ENCODE results near the gene GNA14.
A peak's percentile ranks its signal among the peaks of the same experiment; 100 is the strongest.

GNA14 gene

DNA sequence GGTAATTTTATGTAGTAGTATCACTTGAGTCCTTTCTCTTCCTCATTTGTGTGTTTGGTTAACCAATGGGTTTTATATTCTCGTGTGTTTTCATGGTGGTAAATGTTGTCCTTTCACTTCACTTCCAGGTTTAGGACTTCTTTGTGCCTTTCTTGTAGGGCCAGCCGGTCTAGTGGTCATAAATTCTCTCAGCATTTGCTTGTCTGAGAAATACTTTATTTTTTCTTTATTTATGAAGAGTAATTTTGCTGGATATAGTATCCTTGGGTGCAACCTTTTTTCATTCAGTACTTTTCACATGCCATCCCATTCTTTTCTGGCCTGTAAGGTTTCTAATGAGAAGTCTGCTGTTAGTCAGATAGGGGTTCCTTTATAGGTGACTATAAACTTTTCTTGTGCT, 107.1 kb downstream of the GNA14 start:
- no peak for DNase-seq (ENCODE audit: low read depth)
- H3K4me3 ChIP-seq (ENCODE audit: low read length), result no peak overlapping the region
- TF ChIP-seq, protein P1, sequence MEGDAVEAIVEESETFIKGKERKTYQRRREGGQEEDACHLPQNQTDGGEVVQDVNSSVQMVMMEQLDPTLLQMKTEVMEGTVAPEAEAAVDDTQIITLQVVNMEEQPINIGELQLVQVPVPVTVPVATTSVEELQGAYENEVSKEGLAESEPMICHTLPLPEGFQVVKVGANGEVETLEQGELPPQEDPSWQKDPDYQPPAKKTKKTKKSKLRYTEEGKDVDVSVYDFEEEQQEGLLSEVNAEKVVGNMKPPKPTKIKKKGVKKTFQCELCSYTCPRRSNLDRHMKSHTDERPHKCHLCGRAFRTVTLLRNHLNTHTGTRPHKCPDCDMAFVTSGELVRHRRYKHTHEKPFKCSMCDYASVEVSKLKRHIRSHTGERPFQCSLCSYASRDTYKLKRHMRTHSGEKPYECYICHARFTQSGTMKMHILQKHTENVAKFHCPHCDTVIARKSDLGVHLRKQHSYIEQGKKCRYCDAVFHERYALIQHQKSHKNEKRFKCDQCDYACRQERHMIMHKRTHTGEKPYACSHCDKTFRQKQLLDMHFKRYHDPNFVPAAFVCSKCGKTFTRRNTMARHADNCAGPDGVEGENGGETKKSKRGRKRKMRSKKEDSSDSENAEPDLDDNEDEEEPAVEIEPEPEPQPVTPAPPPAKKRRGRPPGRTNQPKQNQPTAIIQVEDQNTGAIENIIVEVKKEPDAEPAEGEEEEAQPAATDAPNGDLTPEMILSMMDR (conservative IDR thresholded peaks at IDR 0.05; ENCODE audit: low read length), result no peak

DNA sequence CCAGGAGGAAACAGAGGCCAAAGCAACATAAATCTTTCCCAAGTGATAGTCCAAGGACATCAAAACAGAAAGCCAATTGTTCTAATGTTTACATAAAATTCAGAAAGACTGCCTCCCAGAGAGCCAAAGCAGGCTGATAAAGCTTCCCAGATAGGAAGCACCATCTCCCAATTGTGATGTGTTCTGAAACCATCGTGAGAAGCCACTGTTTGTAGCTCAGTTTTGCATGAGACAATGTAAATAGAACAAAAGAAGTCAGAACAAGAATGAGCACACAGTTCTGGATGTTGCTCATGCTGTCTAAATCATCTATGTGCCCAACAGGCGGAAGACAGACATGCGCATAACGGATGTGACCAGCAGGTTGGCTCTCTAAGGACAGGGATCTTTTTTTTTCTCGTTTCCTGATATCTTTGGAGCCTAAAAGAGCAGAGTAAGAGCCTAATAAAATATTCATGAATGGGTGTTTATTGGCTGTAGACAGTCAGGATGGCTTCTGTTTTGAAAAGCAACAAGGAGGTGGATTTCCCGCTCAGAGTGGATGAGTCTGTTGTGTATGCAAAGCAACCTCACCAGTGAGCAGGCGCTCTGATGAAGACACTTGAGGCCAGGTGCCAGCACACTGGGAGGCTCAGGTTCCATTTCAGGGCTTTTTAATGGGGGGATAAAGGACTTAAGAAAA, 113.6 kb downstream of the GNA14 start:
- TF ChIP-seq, protein P1 (conservative IDR thresholded peaks at IDR 0.05; ENCODE audit: low read length), result no peak
- DNase-seq (ENCODE audit: low read depth), result no peak
- no peak overlapping the region for H3K4me3 ChIP-seq (ENCODE audit: low read length)

DNA sequence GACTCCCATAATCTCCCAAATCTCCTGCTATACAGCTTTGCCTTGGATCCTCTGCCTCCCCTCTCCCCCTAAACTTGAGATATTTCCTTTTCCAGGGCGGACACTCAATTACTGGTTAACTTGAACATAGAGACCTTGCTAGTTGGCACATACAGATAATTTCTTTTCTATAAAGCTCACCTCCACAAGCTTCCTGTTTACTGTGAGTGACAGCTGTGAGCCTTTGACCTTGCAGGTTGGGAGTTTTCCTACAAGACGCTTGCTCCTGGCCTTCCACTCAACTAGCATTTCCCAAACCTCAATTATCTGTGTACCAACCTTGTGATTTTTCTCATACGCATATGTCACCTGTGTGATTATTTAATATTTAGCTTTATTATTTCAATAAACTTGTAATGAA, 114.5 kb downstream of the GNA14 start:
- no peak for DNase-seq (ENCODE audit: low read depth)
- TF ChIP-seq, protein P1 (conservative IDR thresholded peaks at IDR 0.05; ENCODE audit: low read length), result no peak
- H3K4me3 ChIP-seq (ENCODE audit: low read length), result no peak overlapping the region

DNA sequence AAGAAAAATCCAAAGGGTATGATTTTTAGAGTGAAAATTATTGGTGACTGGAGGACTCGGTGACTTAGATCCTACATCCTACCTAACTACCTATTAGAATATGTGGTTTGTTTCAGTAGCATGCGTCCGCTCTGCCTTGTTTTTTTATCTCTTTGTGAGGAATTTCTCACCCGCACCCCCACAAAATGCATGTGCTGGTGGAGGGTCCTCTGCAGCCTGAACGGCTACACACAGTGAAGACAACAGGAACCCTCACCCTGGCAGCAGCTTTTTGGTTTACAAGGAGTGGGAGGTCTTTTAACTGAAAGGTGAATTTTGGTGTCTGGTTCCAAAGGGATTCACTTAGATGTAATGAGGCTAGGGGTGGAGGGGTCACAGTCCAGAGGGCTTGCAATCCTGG, 115.5 kb downstream of the GNA14 start:
- DNase-seq (ENCODE audit: low read depth), result no peak

DNA sequence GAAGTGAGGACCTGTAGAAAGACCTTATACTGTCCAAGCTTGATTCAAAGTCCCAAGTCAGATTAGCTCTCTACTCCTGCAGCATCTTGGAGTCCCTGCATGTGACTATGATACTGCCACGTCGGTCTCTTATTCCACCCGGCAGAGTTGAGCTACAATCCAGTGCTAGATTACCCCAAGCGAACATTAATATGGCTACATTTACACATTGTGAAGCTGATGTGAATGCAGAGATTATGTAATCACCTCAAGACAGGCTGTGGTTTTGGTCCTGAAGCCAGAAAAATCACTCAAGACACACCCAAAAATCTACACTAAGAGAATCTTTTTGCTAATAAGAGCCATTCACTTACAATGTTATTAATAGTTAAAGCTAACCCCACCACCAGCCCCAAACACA, 116.7 kb downstream of the GNA14 start:
- no peak overlapping the region for H3K4me3 ChIP-seq (ENCODE audit: low read length)
- DNase-seq (ENCODE audit: low read depth), result peak; percentile 15
- TF ChIP-seq, protein P1 (conservative IDR thresholded peaks at IDR 0.05; ENCODE audit: low read length), result no peak

More for the DNA sequence above, 115.5 kb downstream of the GNA14 start:
- no peak overlapping the region for H3K4me3 ChIP-seq (ENCODE audit: low read length)
- TF ChIP-seq, protein P1 (conservative IDR thresholded peaks at IDR 0.05; ENCODE audit: low read length), result no peak

DNA sequence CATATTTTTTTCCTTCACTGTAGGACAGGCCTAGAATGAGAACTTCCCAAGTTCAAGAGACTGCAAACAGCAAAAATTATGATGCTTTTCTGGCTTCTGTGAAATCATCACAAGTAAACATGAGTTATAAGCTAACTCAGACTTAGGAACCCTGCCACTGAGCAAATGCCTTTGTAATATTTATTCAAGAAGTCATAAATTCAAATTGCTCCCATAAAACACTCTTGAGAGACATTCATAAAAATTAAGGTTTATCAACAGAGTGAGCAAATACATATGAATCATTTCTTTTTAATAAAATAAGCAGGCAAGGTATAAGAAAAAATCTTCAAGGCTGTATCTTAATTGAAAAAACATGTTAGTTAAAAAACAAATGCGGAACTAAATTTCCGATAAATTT, 124.2 kb downstream of the GNA14 start:
- DNase-seq (ENCODE audit: low read depth), result peak; percentile 13
- TF ChIP-seq, protein P1 (conservative IDR thresholded peaks at IDR 0.05; ENCODE audit: low read length), result no peak
- no peak overlapping the region for H3K4me3 ChIP-seq (ENCODE audit: low read length)

DNA sequence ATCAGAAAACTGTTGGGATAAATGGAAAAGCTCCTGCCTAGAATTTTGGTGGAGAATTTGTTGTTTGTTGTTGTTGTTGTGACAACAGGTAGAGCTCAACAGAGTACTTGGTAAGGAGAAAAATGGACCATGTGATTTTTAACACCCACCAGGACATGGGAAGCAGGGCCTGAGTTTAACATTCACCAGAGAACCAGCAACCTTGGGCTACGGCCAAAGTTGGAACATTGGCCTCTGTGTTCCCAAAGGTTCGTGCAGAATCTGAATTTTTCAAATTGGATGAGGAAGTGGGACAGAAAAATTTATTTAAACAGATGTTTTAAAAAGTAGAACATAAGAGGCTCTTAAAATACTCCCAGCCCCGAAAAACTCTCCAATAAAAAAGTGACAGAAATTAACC, 127.0 kb downstream of the GNA14 start:
- H3K4me3 ChIP-seq (ENCODE audit: low read length), result no peak overlapping the region
- TF ChIP-seq, protein P1 (conservative IDR thresholded peaks at IDR 0.05; ENCODE audit: low read length), result no peak
- DNase-seq (ENCODE audit: low read depth), result no peak

Data from AG10803 (cell line).